Measurements from ENCODE around the gene ANKRD22. TPM values are rescaled to one million over a fixed set of nuclear protein-coding genes. Genes with fewer than 3 reads are reported as not detected.

ANKRD22 gene
- total and polyA plus RNA-seq, 2 donors (not counting 3 experiments of a cell fraction or from before 2014, with no cell fraction given), result not detected

DNA sequence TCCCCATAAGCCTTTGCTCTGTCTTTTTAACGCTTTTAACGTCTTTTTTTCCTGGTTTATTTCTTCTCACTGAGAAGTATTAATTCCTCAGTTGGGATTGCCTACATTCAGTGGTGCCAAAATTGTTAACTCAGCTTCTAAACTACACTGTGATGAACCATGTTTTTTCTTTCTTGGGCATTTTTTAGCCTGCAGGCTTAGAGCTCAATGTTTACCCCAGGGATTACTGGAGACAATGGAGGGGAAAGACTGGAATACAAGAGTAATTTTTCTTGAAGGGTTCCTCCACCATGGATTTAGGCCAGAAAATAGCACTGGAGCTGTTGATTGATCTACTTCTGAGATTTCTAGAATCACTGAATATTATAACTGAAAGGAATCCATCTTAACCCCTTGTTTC lies 48.2 kb upstream of the ANKRD22 start:
- Histone ChIP-seq H4K20me1 (replicated peaks; ENCODE audit: control insufficient read depth, extremely low read depth, insufficient read depth, low read length) (no peaks in the 10 kb centered on the region), H3K4me1 (ENCODE audit: control insufficient read depth, extremely low read depth, insufficient read depth, low read length) (no peaks in the 10 kb centered on the region), H3K27ac (ENCODE audit: insufficient read depth, low read depth, low read length) (no peak overlapping the region), H3K36me3 (ENCODE audit: control insufficient read depth in 2 of 2, extremely low read depth in 1 of 2, insufficient read depth in 2 of 2, low read length in 2 of 2) (no peaks in the 10 kb centered on the region), H3K4me3 (replicated peaks in 1 of 3; ENCODE audit: insufficient read depth in 1 of 3, low read depth in 1 of 3, low read length in 3 of 3) (no peak overlapping the region), H3K79me2 (ENCODE audit: control insufficient read depth, insufficient read depth, low read length) (no peaks in the 10 kb centered on the region), H3K4me2 (ENCODE audit: insufficient read depth, low read length) (no peak overlapping the region), H3K27me3 (ENCODE audit: control insufficient read depth in 2 of 2, insufficient read depth in 2 of 2, low read length in 2 of 2) (no peaks in the 10 kb centered on the region), H3K9ac (replicated peaks; ENCODE audit: extremely low read depth, insufficient read depth, low read length) (no peak overlapping the region), H3K9me3 (replicated peaks; ENCODE audit: control insufficient read depth, insufficient read depth, low read length) (no peaks in the 10 kb centered on the region), H2AFZ (ENCODE audit: low read depth, low read length) (no peak overlapping the region), H3K9me1 (replicated peaks; ENCODE audit: control insufficient read depth, extremely low read depth, insufficient read depth, low read length) (peaks cover 2% of the 10 kb centered on the region)
- FAIRE-seq, result no peak
- TF ChIP-seq, protein P1, sequence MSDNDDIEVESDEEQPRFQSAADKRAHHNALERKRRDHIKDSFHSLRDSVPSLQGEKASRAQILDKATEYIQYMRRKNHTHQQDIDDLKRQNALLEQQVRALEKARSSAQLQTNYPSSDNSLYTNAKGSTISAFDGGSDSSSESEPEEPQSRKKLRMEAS (IDR thresholded peaks at IDR 0.05; ENCODE audit: insufficient read depth, insufficient read length), result no peak
- no peak for TF ChIP-seq GATA2 (IDR thresholded peaks at IDR 0.05; ENCODE audit: insufficient read depth, insufficient read length, low read depth, low read length)
- TF ChIP-seq EZH2 (IDR thresholded peaks at IDR 0.05; ENCODE audit: borderline replicate concordance, low read depth, low read length, severe bottlenecking), result no peak
- dilution Hi-C loops (cut with MboI; ENCODE audit: extremely low pct_ligation_motif_present, low sequenced_read_pairs) (no loop called here), intact Hi-C loops (cut with micrococcal nuclease) (loop anchor here (5.0 kb wide), 1 partner anchor 43 kb away; no protein-coding TSS in a partner anchor)
- BruUV-seq (replicated peaks), result no TSS peak
- ChIA-PET CTCF (interaction anchor here (0.7 to 3.3 kb wide), 7 partner anchors 8 to 335 kb away, joined by 3 to 16 read pairs (median 4); partner anchors contain the start of gene STAMBPL1), POLR2A (no interaction called here)
- no peak for DNase-seq (ENCODE audit: low read depth, low spot score)

DNA sequence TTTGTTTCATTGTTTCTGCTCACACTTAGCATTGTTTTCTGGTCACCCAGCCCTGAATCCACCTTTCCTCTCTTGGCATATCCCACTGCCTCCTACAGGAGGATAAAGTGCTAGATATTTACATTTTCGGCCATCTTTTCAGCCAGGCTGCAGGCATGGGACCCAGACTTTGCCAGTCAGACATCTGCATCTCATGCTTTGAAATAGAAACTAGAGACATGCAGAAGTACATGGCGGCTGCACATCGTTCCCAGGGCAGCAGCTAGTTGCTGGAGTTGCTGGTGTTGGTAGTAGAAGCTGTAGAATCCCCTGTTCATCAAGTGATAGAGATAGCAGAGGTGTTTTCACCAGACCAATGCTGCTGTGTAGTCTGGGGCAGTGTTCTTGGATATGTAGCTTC lies 47.1 kb upstream of the ANKRD22 start:
- Histone ChIP-seq H3K36me3 (ENCODE audit: control insufficient read depth in 2 of 2, extremely low read depth in 1 of 2, insufficient read depth in 2 of 2, low read length in 2 of 2) (no peaks in the 10 kb centered on the region), H3K9me3 (replicated peaks; ENCODE audit: control insufficient read depth, insufficient read depth, low read length) (no peaks in the 10 kb centered on the region), H3K9me1 (replicated peaks; ENCODE audit: control insufficient read depth, extremely low read depth, insufficient read depth, low read length) (peaks cover 2% of the 10 kb centered on the region), H3K27ac (ENCODE audit: insufficient read depth, low read depth, low read length) (no peak overlapping the region), H3K4me2 (ENCODE audit: insufficient read depth, low read length) (no peak overlapping the region), H2AFZ (ENCODE audit: low read depth, low read length) (no peak overlapping the region), H3K4me1 (ENCODE audit: control insufficient read depth, extremely low read depth, insufficient read depth, low read length) (no peaks in the 10 kb centered on the region), H3K4me3 (replicated peaks in 1 of 3; ENCODE audit: insufficient read depth in 1 of 3, low read depth in 1 of 3, low read length in 3 of 3) (no peak overlapping the region), H4K20me1 (replicated peaks; ENCODE audit: control insufficient read depth, extremely low read depth, insufficient read depth, low read length) (no peaks in the 10 kb centered on the region), H3K9ac (replicated peaks; ENCODE audit: extremely low read depth, insufficient read depth, low read length) (no peak overlapping the region), H3K27me3 (ENCODE audit: control insufficient read depth in 2 of 2, insufficient read depth in 2 of 2, low read length in 2 of 2) (no peaks in the 10 kb centered on the region), H3K79me2 (ENCODE audit: control insufficient read depth, insufficient read depth, low read length) (no peaks in the 10 kb centered on the region)
- no TSS peak for BruUV-seq (replicated peaks)
- no peak for TF ChIP-seq EZH2 (IDR thresholded peaks at IDR 0.05; ENCODE audit: borderline replicate concordance, low read depth, low read length, severe bottlenecking)
- TF ChIP-seq, protein P1 (IDR thresholded peaks at IDR 0.05; ENCODE audit: insufficient read depth, insufficient read length), result no peak
- no peak for TF ChIP-seq JUN (IDR thresholded peaks at IDR 0.05; ENCODE audit: borderline replicate concordance, insufficient read depth, insufficient read length, low read depth)
- TF ChIP-seq POLR2AphosphoS5 (IDR thresholded peaks at IDR 0.05; ENCODE audit: insufficient read depth, low read depth, low read length), result no peak
- no peak for TF ChIP-seq MYC (IDR thresholded peaks at IDR 0.05; ENCODE audit: low read depth, low read length)
- TF ChIP-seq POLR2A (IDR thresholded peaks at IDR 0.05; ENCODE audit: low read depth, low read length), result no peak
- TF ChIP-seq, protein P2, sequence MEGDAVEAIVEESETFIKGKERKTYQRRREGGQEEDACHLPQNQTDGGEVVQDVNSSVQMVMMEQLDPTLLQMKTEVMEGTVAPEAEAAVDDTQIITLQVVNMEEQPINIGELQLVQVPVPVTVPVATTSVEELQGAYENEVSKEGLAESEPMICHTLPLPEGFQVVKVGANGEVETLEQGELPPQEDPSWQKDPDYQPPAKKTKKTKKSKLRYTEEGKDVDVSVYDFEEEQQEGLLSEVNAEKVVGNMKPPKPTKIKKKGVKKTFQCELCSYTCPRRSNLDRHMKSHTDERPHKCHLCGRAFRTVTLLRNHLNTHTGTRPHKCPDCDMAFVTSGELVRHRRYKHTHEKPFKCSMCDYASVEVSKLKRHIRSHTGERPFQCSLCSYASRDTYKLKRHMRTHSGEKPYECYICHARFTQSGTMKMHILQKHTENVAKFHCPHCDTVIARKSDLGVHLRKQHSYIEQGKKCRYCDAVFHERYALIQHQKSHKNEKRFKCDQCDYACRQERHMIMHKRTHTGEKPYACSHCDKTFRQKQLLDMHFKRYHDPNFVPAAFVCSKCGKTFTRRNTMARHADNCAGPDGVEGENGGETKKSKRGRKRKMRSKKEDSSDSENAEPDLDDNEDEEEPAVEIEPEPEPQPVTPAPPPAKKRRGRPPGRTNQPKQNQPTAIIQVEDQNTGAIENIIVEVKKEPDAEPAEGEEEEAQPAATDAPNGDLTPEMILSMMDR (IDR thresholded peaks at IDR 0.05; ENCODE audit: extremely low read depth in 1 of 2, insufficient read depth in 1 of 2, low read depth in 1 of 2, low read length in 2 of 2), result no peak
- TF ChIP-seq FOS (IDR thresholded peaks at IDR 0.05; ENCODE audit: borderline replicate concordance, insufficient read depth, low read length), result no peak
- TF ChIP-seq GATA2 (IDR thresholded peaks at IDR 0.05; ENCODE audit: insufficient read depth, insufficient read length, low read depth, low read length), result no peak
- POLR2A ChIA-PET, result no interaction called here
- DNase-seq (ENCODE audit: low read depth, low spot score) (no peak), FAIRE-seq (no peak)
- CTCF ChIA-PET, result interaction anchor here (1.0 kb wide), 1 partner anchor 317 kb away, joined by 4 read pairs; no protein-coding TSS in a partner anchor
- dilution Hi-C loops (cut with MboI; ENCODE audit: extremely low pct_ligation_motif_present, low sequenced_read_pairs), result no loop called here
- intact Hi-C loops (cut with micrococcal nuclease), result no loop called here
